GM19468 (cell line): Measurements from ENCODE around the gene PADI4.
"Not testable (repeated sequence)": the region's sequence is repeated elsewhere in the genome, so short reads cannot be mapped to it uniquely, and the experiment has no call there.

Source experiments
- ATAC-seq: cut with Tn5 transposase; IDR thresholded peaks from one replicate; pipeline ENCODE4 v1.9.1; 2021; ENCODE audit warnings: mild to moderate bottlenecking, moderate library complexity, moderate number of reproducible peaks; ENCODE audit not compliant: unreplicated experiment; ENCODE audit errors: extremely low read depth

PADI4 gene

DNA sequence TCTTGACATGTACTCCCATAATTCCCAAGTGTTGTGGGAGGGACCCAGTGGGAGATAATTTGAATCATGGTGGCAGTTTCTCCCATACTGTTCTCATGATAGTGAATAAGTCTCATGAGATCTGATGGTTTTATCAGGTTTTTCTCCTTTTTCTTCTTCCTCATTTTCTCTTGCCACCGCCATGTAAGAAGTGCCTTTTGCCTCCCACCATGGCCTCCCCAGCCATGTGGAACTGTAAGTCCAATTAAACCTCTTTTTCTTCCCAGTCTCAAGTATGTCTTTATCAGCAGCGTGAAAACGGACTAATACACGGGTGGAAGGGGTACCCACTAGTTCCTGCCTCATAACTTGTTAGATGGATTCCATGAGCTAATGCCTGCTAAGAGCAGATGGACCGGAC, 37.5 kb downstream of the PADI4 start:
- not testable (repeated sequence) for ATAC-seq

DNA sequence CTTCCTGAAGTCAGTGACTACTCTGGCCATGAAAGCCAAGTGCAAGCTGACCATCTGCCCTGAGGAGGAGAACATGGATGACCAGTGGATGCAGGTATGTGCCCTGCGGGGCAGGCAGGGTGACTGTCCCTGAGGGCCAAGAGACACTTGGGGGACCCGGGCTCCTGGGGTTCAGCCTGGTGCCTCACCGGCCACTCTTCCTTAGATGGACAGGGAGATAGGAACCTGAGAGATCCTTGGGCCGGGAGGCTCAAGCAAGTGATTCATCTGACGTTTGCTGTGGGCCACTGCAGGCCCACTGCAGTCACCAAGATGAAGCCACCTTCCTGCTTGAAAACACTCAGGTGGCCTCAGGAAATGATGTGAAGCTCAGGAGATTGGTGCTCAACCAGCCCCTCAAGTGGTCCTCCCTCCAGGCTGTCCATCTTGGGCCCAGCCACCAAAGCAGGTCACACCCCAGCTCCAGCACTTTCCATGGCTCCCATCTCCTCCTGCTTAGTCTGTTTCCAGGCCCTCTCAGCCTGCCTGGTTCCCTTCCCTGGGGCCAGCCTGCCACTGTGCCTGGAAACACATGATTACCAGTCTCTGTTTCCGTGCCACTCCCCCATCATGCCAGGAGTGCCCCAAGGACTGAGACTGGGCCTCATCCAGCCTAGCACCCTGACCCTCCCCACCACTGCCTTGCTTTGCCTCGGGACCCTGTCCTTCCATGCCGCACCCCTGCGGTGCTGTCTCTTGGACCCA, 38.2 kb downstream of the PADI4 start:
- ATAC-seq: no peak

DNA sequence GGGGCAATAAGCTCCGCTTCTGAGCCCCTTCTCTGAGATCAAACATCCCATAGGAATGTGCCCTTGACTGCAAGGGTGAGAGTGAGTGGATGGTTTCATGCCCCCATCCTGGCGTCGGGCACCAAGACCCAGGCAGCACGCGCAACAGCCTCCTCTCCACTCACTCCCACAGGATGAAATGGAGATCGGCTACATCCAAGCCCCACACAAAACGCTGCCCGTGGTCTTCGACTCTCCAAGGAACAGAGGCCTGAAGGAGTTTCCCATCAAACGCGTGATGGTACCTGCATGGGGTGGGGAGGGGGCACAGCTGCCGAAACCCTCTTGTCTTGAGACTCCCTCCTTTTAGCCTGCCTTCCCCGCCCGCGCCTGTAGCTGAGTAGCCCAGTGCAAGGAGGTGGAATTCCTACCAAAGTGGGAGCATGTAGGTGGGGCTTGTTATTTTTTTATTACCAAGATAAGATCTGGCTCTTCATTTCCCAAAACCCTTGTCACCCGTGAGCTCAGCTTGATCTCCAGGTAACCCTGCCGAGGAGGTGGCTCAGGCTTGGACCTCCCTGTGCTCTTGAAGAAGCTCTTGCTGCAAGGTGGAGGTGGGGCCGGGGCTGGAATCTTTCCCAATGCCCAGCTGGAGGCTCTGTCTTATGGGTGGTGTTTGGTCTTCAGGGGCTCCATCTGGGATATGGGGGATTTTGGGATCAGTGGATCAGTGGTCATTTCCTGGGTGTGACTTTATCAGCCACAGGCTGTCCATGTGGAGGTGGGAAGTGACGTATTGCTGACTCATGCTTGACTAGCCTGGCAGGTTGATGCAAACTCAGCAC, 40.0 kb downstream of the PADI4 start:
- no peak for ATAC-seq

DNA sequence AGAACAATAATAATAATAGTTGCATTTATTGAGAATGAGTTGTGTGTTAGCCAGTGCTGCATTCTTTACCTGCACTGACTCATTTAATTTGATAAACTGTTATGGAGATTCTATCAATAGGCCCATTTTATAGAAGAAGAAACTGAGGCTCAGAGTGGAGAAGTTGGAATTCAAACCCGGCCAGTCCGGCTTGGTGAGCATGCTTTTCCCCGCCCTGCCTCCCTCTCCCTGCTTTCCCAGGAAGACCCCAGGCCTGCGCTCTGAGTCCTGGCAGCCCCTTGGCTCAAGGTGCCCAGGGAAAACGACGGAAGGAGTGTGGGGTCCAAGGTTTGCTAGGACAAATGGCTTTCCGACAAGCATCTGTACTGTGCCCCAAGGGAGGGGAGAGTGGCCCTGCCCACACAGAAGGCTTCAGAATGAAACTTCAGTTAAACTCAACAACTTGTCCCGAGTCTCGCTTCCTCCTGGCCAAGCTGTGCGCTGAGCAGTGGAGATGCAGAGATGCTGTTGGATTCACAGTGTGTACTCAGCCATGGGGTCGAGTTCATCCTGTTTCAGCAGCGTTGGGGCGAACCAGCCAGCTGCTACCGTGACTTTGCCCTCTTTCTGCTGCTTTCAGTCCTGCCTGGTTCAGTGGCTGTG, 40.7 kb downstream of the PADI4 start:
- ATAC-seq: no peak

DNA sequence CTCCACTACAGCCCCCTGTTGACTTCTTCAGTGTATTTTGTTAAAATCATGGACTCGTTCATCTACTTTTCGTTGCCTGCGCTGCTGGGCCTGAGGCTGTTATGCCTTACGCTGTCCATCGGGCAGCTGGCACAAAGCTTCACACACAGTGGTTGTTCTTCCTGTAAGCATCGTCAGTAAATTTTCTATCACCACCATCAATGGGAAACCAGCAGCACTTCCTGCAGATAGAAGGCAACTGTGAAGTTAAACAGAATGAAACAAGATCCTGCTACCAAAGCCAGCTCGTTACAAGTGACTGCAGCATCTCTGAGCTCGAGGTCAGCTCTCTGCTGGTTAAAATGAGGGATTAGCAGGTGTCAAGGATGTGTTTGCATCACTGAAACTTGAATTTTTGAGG, 42.1 kb downstream of the PADI4 start:
- no peak for ATAC-seq

DNA sequence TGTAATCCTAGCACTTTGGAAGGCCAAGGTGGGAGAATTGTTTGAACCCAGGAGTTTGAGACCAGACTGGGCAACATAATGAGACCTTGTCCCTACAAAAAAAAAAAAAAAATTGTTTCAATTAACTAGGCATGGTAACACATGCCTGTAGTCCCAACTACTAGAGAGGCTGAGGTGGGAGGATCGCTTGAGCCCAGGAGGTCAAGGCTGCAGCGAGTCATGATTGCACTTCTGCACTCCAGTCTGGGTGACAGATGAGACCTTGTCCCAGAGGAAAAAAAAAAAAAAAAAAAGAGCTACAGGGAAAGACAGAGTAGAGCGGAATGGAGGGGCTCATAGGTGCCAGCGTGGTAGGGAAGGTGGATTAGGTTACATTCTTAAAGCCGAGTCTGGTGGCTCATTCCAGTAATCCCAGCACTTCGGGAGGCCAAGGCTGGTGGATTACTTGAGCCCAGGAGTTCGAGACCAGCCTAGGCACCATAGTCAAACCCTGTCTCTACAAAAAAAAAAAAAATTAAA, 43.0 kb downstream of the PADI4 start:
- ATAC-seq: no peak

DNA sequence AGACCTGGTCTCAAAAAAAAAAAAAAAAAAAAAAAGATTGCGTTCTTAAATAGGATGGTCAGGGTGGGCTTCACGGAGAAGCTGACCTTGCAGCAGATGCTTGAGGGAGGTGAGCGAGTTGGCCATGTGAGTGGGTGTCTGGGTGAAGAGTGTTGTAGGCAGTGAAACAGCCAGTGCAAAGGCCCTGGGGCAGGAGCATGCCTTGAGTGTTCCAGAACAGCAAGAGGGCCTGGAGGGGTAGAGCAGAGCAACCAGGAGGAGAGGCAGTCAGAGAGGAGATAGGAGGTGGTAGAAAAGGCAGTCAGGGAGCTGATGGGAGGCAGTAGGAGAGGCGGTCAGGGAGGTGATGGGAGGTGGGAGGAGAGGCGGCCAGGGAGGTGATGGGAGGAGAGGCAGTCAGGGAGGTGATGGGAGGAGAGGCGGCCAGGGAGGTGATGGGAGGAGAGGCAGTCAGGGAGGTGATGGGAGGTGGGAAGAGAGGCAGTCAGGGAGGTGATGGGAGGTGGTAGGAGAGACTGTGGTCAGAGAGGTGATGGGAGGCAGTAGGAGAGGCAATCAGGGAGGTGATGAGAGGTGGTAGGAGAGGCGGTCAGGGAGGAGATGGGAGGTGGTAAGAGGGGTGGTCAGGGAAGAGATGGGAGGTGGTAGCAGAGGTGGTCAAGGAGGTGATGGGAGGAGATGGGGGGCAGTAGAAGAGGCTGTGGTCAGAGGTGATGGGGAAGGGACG, 43.8 kb downstream of the PADI4 start:
- ATAC-seq: no peak

DNA sequence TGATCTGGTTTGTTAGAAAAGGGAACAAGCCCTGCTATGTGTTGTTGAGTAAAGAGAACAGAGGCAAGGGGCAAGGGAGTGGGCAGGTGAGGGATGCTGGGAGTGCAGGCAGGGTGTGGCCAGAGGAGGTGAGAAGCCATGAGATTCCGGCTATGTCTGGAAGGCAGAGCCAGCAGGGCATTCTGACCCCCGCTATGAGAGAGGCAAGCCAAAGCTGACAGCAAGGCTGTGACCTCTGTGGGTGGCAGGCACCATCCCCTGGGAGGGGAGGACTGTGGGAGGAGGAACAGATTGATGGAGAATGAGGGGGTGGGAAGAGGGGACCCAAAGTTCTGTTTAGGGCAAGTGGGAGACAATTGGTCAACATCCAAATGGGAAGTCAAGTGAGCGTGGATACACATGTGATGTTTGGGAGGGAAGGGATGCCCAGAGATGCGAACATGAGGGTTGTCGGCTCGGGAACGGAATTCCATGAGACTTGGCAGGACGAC, 44.5 kb downstream of the PADI4 start:
- no peak for ATAC-seq

DNA sequence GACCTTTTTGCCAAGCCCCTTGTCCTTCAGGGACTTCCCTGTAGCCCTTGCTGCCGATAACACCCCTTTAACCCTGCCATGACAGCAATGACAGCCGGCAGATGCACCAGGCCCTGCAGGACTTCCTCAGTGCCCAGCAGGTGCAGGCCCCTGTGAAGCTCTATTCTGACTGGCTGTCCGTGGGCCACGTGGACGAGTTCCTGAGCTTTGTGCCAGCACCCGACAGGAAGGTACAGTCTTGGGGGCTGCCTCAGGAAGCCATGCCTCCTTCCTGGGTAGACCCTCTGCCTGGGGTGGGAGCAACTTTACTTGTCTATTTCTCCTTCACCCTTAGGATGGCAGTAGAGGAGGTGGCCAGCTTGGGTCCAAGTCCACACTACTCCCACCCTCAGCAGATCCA, 47.9 kb downstream of the PADI4 start:
- no peak for ATAC-seq

DNA sequence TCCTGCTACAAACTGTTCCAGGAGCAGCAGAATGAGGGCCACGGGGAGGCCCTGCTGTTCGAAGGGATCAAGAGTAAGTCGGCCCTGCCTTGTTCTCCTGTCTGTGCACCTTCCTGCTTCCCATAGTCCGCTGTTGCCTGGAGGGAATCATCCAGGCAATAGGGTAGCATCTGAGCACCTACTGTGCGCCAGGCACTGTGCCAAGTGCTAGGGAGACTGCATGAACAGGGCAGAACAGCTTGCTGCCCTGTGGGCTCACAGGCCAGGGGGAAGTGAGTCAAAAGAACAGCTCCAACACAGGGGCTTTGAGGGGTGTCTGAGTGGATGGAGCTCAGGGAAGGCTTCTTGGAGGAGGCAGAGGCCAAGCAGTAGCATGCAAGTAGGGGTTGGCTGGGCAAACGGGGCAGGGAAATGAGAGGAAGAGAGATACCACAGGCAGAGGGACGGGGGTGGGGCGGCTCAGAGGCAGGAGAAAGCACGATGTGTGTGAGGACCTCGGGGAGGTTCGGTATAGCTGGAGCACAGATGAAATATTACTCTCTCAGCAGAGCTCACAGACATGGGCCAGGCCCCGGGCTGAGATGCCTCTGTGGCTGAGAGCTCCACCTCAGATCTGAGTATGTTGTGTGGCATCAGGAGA, 48.5 kb downstream of the PADI4 start:
- no peak for ATAC-seq

DNA sequence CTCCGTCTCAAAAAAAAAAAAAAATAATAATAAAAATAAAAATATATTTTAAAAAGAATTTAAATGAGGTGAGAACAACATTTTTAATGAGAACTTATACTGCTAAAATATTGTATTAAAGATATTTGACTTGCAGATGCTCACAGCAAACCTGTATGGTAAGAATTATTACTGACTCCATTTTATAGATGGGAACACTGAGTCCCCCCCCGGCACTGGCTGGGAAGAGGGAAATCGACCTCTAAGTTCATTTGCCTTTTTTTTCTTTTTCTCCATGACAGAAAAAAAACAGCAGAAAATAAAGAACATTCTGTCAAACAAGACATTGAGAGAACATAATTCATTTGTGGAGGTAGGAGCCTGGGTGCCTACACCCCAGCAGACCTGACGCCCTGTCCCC, 50.6 kb downstream of the PADI4 start:
- no peak for ATAC-seq

DNA sequence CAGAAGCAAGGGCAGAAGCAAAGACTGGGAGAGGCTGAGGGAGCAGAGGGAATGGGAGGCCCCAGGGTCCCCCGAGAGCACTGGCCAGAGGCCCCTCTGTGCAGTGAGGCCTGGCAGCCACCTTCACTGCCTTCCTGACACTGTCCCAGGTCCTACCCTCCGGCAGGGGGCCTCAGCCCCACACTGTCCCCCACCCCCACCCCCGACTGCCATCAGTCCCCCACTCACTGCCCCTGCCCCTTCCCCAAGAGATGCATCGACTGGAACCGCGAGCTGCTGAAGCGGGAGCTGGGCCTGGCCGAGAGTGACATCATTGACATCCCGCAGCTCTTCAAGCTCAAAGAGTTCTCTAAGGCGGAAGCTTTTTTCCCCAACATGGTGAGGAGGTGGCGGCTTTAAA, 51.0 kb downstream of the PADI4 start:
- no peak for ATAC-seq

DNA sequence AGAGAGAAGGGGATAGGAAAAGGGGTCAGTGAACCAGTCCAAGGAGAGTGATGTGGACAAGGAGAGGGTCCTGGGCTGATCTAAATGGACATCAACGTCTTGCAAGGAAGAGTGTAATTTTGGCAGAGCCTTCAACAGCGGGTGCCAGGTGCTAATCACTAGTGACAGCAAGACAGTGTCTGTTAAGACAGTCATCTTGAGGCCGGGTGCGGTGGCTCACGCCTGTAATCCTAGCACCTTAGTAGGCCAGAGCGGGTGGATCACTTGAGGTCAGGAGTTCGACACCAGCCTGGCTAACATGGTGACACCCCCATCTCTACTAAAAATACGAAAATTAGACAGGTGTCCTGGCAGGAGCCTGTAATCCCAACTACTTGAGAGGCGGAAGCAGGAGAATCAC, 51.8 kb downstream of the PADI4 start:
- no peak for ATAC-seq

DNA sequence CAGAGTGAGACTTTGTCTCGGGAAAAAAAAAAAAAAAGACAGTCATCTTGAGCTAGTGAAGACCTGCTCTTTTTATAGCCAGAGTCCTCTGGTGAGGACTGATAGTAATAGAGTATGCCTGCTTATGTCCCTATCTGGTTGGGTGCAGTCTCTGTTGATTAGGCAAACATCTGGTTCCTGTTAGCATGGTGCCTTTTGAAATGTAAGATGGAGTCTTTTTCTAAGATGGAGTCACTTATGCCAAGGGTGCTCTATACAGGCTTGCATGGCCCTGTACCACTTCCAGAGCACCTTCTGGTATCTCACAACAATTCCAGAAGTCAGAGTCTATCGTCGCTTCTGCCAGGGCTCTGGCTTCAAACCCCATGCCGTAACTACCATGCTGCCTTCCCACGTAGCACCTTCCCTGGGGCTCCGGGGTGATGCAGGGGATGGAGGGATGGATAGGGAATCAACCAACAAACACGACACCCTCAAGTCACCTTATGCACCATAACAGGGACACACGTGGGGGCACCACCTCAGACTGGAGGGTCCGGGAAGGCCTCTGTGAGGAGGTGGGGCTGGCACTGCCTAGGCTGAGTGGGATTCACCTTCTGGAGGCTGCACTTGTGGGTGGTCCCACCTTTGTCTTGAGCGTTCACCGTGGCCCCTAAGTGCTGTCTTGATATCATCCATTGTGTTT, 52.4 kb downstream of the PADI4 start:
- no peak for ATAC-seq

DNA sequence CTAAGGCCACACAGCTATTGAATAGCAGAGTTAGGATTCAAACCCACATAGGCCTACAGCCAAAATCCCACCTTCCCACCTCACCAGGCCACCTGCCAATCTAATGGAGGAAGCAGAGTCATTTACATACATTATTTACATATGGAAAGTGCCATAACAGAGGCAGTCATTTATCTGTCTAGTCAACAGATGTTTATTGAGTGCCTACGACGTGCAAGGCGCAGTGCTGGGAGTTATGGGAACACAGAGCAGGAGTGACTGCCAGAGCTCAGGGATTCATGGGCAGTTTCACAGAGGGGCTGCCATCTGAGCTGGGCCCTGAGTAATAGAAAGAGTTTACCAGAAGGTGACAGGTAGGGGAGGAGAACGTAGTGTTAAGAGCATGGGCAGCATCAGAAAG, 53.7 kb downstream of the PADI4 start:
- no peak for ATAC-seq

DNA sequence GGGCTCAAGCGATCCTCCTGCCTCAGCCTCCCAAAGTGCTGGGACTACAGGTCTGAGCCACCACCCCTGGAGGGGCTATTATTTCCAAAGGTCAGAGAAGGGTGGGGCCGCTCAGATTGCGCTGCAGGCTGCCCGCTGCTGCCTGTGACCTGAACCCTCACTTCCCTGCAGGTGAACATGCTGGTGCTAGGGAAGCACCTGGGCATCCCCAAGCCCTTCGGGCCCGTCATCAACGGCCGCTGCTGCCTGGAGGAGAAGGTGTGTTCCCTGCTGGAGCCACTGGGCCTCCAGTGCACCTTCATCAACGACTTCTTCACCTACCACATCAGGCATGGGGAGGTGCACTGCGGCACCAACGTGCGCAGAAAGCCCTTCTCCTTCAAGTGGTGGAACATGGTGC, 55.4 kb downstream of the PADI4 start:
- ATAC-seq: no peak

DNA sequence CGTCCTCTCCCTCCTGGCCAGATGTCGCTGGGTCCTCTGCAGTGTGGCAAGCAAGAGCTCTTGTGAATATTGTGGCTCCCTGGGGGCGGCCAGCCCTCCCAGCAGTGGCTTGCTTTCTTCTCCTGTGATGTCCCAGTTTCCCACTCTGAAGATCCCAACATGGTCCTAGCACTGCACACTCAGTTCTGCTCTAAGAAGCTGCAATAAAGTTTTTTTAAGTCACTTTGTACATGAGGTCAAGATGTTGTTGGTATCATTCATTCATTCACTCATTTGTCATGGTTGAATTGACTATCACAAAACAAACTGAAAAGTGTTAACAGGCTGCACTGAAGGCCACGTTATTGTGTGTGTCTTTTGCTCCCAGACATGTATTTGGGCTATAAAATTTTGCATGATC, 55.8 kb downstream of the PADI4 start:
- no peak for ATAC-seq

DNA sequence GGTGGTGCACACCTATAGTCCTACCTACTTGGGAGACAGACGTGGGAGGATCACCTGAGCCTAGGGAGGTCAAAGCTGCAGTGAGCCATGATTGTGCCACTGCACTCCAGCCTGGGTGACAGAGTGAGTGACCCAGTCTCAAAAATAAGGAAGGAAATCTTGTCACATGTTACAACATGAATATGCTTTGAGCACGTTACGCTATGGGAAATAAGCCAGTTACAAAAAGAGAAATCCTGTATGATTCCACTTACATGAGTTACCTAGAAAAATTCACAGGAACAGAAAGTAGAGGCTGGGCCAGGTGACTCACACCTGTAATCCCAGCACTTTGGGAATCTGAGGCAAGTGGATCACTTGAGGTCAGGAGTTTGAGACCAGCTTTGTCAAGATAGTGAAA, 57.3 kb downstream of the PADI4 start:
- ATAC-seq: no peak

DNA sequence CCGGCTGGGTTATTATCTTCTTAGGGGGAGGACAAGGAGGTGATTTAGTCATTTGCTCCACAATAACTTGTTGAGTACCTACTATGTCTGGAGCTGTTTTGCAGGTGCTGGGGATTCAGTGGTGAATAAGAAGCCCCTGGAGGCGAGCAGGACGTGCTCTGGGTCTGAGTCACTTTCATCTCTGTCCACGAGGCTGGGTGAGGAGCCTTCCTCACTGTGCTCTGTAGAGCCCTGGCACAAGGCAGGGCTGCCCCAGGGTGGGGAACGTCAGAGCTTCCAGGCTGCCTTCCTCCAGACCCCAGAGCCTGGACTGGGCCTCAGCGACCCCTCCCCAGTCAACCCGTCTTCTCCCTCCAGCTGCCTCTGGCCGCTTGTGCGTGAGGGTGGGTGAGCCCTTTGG, 61.5 kb downstream of the PADI4 start:
- ATAC-seq: no peak
